Keratinocyte (primary cell): ENCODE results near the gene GP1BB. TPM values are rescaled to one million over a fixed set of nuclear protein-coding genes. Genes with fewer than 3 reads are reported as not detected.

Experiments used
- DNase-seq: peaks from one replicate; pipeline ENCODE4 v3.0.0-alpha.2; 2011; ENCODE audit warnings: low read depth, missing footprints, low spot score
- FAIRE-seq: peaks from 2 replicates; lab custom pipeline; 2011; peaks lifted over from hg19 to GRCh38; lab: Jason Lieb, UNC
- H2AFZ ChIP-seq: 2 replicates; pipeline ENCODE4 v1.6.0; 2012; ENCODE audit warnings: low read length, control low read depth, inconsistent platforms; ENCODE audit not compliant: control insufficient read depth
- H3K27ac ChIP-seq: 2 replicates; pipeline ENCODE4 v1.5.1; 2011; ENCODE audit warnings: low read length; ENCODE audit not compliant: control insufficient read depth, insufficient read depth
- H3K27me3 ChIP-seq: 3 replicates; pipeline ENCODE4 v1.6.0; 2011; ENCODE audit warnings: low read length; ENCODE audit not compliant: control insufficient read depth, insufficient read depth; ENCODE audit errors: extremely low read depth
- H3K36me3 ChIP-seq, 2 experiments: 2 replicates in 1 of 2; 3 replicates in 1 of 2; pipeline ENCODE4 v1.5.1; 2011; ENCODE audit warnings: low read length in 2 of 2, mild to moderate bottlenecking in 1 of 2; ENCODE audit not compliant: control insufficient read depth in 2 of 2, insufficient read depth in 2 of 2; ENCODE audit errors: extremely low read depth in 1 of 2
- H3K4me1 ChIP-seq: 3 replicates; pipeline ENCODE4 v1.5.1; 2011; ENCODE audit warnings: low read length; ENCODE audit not compliant: control insufficient read depth, insufficient read depth; ENCODE audit errors: extremely low read depth
- H3K4me2 ChIP-seq: 3 replicates; pipeline ENCODE4 v1.6.0; 2011; ENCODE audit warnings: low read depth, low read length; ENCODE audit not compliant: control insufficient read depth, insufficient read depth; ENCODE audit errors: extremely low read depth
- H3K4me3 ChIP-seq, 3 experiments: fragments of 200-600 bp in 1 of 3; sonication (generic) in 1 of 3; 2 replicates in 2 of 3; 3 replicates in 1 of 3; pipeline ENCODE4 v1.5.1; 2011 to 2016; ENCODE audit warnings: low read length in 3 of 3, mild to moderate bottlenecking in 3 of 3, control low read depth in 2 of 3, inconsistent platforms in 1 of 3, low read depth in 1 of 3, mixed read lengths in 1 of 3, mixed run types in 1 of 3, moderate library complexity in 1 of 3; ENCODE audit not compliant: control insufficient read depth in 2 of 3, insufficient read depth in 2 of 3; ENCODE audit errors: extremely low read depth in 1 of 3
- H3K79me2 ChIP-seq: 2 replicates; pipeline ENCODE4 v1.6.0; 2012; ENCODE audit warnings: low read length; ENCODE audit not compliant: control insufficient read depth, insufficient read depth
- H3K9ac ChIP-seq: 3 replicates; pipeline ENCODE4 v1.6.0; 2011; ENCODE audit warnings: low read length; ENCODE audit not compliant: control insufficient read depth, insufficient read depth; ENCODE audit errors: extremely low read depth
- H3K9me1 ChIP-seq: 3 replicates; pipeline ENCODE4 v1.6.0; 2011; ENCODE audit warnings: low read length; ENCODE audit not compliant: control insufficient read depth, insufficient read depth; ENCODE audit errors: extremely low read depth
- H3K9me3 ChIP-seq: 2 replicates; pipeline ENCODE4 v1.5.1; 2012; ENCODE audit warnings: low read depth, low read length; ENCODE audit not compliant: control insufficient read depth
- H4K20me1 ChIP-seq: 3 replicates; pipeline ENCODE4 v1.6.0; 2011; ENCODE audit warnings: low read length; ENCODE audit not compliant: control insufficient read depth, insufficient read depth; ENCODE audit errors: extremely low read depth
- CTCF ChIP-seq, 3 experiments: IDR thresholded peaks in 1 of 3; conservative IDR thresholded peaks in 1 of 3; optimal IDR thresholded peaks in 1 of 3; 2 replicates in 2 of 3; 3 replicates in 1 of 3; pipeline versions ENCODE3 to v1.5.1; 2011; ENCODE audit warnings: low read length in 3 of 3, mild to moderate bottlenecking in 3 of 3, moderate library complexity in 2 of 3, control low read depth in 1 of 3, inconsistent platforms in 1 of 3; ENCODE audit not compliant: insufficient read depth in 2 of 3; ENCODE audit errors: extremely low read depth in 1 of 3
- EZH2 ChIP-seq: IDR thresholded peaks from one replicate; pipeline ENCODE4 v1.6.1; 2012; ENCODE audit warnings: inconsistent platforms, mild to moderate bottlenecking, low read length, moderate library complexity
- dilution Hi-C: fragments of 300-500 bp; cut with MboI; formaldehyde crosslinking; loops from one replicate; pipeline ENCODE4 v1.7.0; 2020; ENCODE audit warnings: low sequenced_read_pairs; ENCODE audit not compliant: extremely low pct_ligation_motif_present
- polyA plus RNA-seq, 5 experiments: library from polyadenylated mRNA; depleted of rRNA in 3 of 5; stranded (reverse) in 3 of 5; stranded (forward) in 1 of 5; unstranded in 1 of 5; fragments of >200 nt; gene quantifications; 1 replicate in 1 of 5; 2 replicates in 3 of 5; 3 replicates in 1 of 5; pipeline versions ENCODE4 v1.2.1 to v1.2.3, GENCODE V29; 2011 to 2012; ENCODE audit warnings: missing spikeins in 2 of 5, low read depth in 1 of 5, low replicate concordance in 1 of 5

The GP1BB gene
- polyA plus RNA-seq, 1 donor (not counting 4 experiments of a cell fraction or from before 2014, with no cell fraction given): 0.05 TPM

DNA sequence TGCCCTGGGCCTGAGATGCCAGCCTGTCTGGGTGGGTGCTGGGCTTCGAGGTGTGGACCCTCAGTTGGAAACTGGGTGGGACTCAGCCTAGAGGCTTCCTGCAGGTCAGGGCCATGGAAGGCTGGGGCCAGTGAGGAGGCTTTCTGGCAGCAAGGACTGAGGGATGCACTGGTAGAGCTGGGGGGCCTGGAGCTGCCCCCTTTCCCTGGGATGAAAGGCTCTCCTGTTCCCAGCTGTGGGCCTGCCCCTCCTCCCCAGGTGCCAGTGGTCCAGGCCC, 6.6 kb upstream of the GP1BB start:
- Histone ChIP-seq H3K9me1 (no peaks in the 10 kb centered on the region), H3K9me3 (no peaks in the 10 kb centered on the region), H3K4me1 (peaks cover 11% of the 10 kb centered on the region), H3K27me3 (peaks cover 45% of the 10 kb centered on the region), H3K4me2 (no peak overlapping the region), H3K27ac (no peak overlapping the region), H2AFZ (no peak overlapping the region), H4K20me1 (no peaks in the 10 kb centered on the region), H3K79me2 (no peaks in the 10 kb centered on the region), H3K4me3 (no peak overlapping the region), H3K36me3 (no peaks in the 10 kb centered on the region), H3K9ac (no peak overlapping the region)
- TF ChIP-seq EZH2 (no peak), CTCF (optimal IDR thresholded peaks at IDR 0.05 in 1 of 3, IDR thresholded peaks at IDR 0.05 in 1 of 3, conservative IDR thresholded peaks at IDR 0.05 in 1 of 3; ENCODE audit: extremely low read depth in 1 of 3, insufficient read depth in 2 of 3, low read length in 3 of 3) (no peak)
- dilution Hi-C loops: no loop called here
- DNase-seq (no peak), FAIRE-seq (no peak)

- TF ChIP-seq CTCF (optimal IDR thresholded peaks at IDR 0.05 in 1 of 3, IDR thresholded peaks at IDR 0.05 in 1 of 3, conservative IDR thresholded peaks at IDR 0.05 in 1 of 3; ENCODE audit: extremely low read depth in 1 of 3, insufficient read depth in 2 of 3, low read length in 3 of 3) (no peak), EZH2 (no peak)
- peaks cover 11% of the 10 kb centered on the region for H3K4me1 ChIP-seq
- no peaks in the 10 kb centered on the region for H3K36me3 ChIP-seq
- H2AFZ ChIP-seq: no peak overlapping the region
- no peaks in the 10 kb centered on the region for H3K9me3 ChIP-seq
- peaks cover 45% of the 10 kb centered on the region for H3K27me3 ChIP-seq
- H3K9me1 ChIP-seq: no peaks in the 10 kb centered on the region
- H3K9ac ChIP-seq: no peak overlapping the region
- no peak overlapping the region for H3K4me2 ChIP-seq
- FAIRE-seq: no peak
- H3K27ac ChIP-seq: no peak overlapping the region
- DNase-seq: no peak
- dilution Hi-C loops: no loop called here
- no peaks in the 10 kb centered on the region for H4K20me1 ChIP-seq
- no peak overlapping the region for H3K4me3 ChIP-seq
- H3K79me2 ChIP-seq: no peaks in the 10 kb centered on the region
Measured at GRCh38 chr22:19717181-19717580, 6.2 kb upstream of the GP1BB start.
